GM23248 (cell line): Measurements from ENCODE around the gene UMAD1. TPM values are rescaled to one million over a fixed set of nuclear protein-coding genes. Genes with fewer than 3 reads are reported as not detected.

Experiments used
- DNase-seq: peaks from one replicate; pipeline ENCODE4 v3.0.0-alpha.2; 2015
- H2AFZ ChIP-seq: fragments of 200-600 bp; sonication (generic); 2 replicates; pipeline ENCODE4 v1.6.1; 2016; ENCODE audit warnings: antibody characterized with exemption
- H3F3A ChIP-seq: fragments of 200-600 bp; sonication (generic); 2 replicates; pipeline ENCODE4 v1.6.1; 2016; ENCODE audit warnings: mild to moderate bottlenecking, antibody characterized with exemption, mixed run types; ENCODE audit not compliant: insufficient read depth
- H3K27ac ChIP-seq: fragments of 200-600 bp; sonication (generic); 2 replicates; pipeline ENCODE4 v1.5.1; 2016; ENCODE audit warnings: mild to moderate bottlenecking
- H3K27me3 ChIP-seq: fragments of 200-600 bp; sonication (generic); replicated peaks from 2 replicates; pipeline ENCODE4 v1.6.1; 2016; ENCODE audit warnings: mild to moderate bottlenecking; ENCODE audit not compliant: insufficient read depth
- H3K36me3 ChIP-seq: fragments of 200-600 bp; sonication (generic); 2 replicates; pipeline ENCODE4 v1.6.1; 2016; ENCODE audit warnings: low read depth, mild to moderate bottlenecking
- H3K4me1 ChIP-seq: fragments of 200-600 bp; sonication (generic); 2 replicates; pipeline ENCODE4 v1.6.1; 2016; ENCODE audit warnings: mild to moderate bottlenecking; ENCODE audit not compliant: insufficient read depth
- H3K4me2 ChIP-seq: fragments of 200-600 bp; sonication (generic); one replicate; pipeline ENCODE4 v1.6.1; 2016; ENCODE audit warnings: mild to moderate bottlenecking; ENCODE audit not compliant: unreplicated experiment
- H3K4me3 ChIP-seq: fragments of 200-600 bp; sonication (generic); 2 replicates; pipeline ENCODE4 v1.5.1; 2016; ENCODE audit warnings: mild to moderate bottlenecking
- H3K79me2 ChIP-seq: fragments of 200-600 bp; sonication (generic); 2 replicates; pipeline ENCODE4 v1.6.1; 2016; ENCODE audit warnings: mild to moderate bottlenecking; ENCODE audit not compliant: insufficient read depth
- H3K9ac ChIP-seq: fragments of 200-600 bp; sonication (generic); 2 replicates; pipeline ENCODE4 v1.6.1; 2016; ENCODE audit warnings: mild to moderate bottlenecking
- H3K9me2 ChIP-seq: fragments of 200-600 bp; sonication (generic); 2 replicates; pipeline ENCODE4 v1.6.1; 2016; ENCODE audit warnings: mixed run types, mild to moderate bottlenecking, moderate library complexity; ENCODE audit not compliant: insufficient read depth
- H3K9me3 ChIP-seq: fragments of 200-600 bp; sonication (generic); one replicate; pipeline ENCODE4 v1.6.1; 2017; ENCODE audit warnings: low read depth
- H4K20me1 ChIP-seq: fragments of 200-600 bp; sonication (generic); 2 replicates; pipeline ENCODE4 v1.6.0; 2016; ENCODE audit not compliant: insufficient read depth
- EZH2 ChIP-seq: fragments of 200-600 bp; sonication (generic); IDR thresholded peaks from 2 replicates; pipeline ENCODE4 v1.6.1; 2018; ENCODE audit warnings: antibody characterized with exemption, mild to moderate bottlenecking; ENCODE audit not compliant: insufficient read depth, poor library complexity, severe bottlenecking
- EZH2phosphoT487 ChIP-seq: fragments of 200-600 bp; sonication (generic); IDR thresholded peaks from 2 replicates; pipeline ENCODE4 v1.6.1; 2018; ENCODE audit warnings: antibody characterized with exemption, moderate library complexity, mild to moderate bottlenecking, low read depth; ENCODE audit not compliant: insufficient read depth
- WGBS, 2 experiments: methylation state at CpG; one replicate each; pipeline ENCODE4 v1.1.6; 2015 to 2017; ENCODE audit warnings: low lambda C conversion rate in 2 of 2, low coverage in 1 of 2; ENCODE audit errors: missing lambda C conversion rate in 2 of 2; 5-methylcytosine and 5-hydroxymethylcytosine counted together
- in situ Hi-C: fragments of 300-500 bp; cut with MboI; formaldehyde crosslinking; loops from 2 replicates; pipeline ENCODE4 v1.15.0; 2020
- polyA plus RNA-seq: library from polyadenylated mRNA; unstranded; fragments of >200 nt; fragmentation: Nextera tagmentation; extraction: Ambion mirVana; gene quantifications from 2 replicates; pipeline ENCODE4 v1.2.1, GENCODE V29; 2016
- total RNA-seq: library from RNA; depleted of rRNA; stranded (reverse); fragments of >200 nt; shearing (Covaris generic); gene quantifications from 2 replicates; pipeline ENCODE4 v1.2.3, GENCODE V29; 2014

Gene UMAD1
- total and polyA plus RNA-seq, 2 experiments from 2014 or later = 11.8 to 18.6 TPM

DNA sequence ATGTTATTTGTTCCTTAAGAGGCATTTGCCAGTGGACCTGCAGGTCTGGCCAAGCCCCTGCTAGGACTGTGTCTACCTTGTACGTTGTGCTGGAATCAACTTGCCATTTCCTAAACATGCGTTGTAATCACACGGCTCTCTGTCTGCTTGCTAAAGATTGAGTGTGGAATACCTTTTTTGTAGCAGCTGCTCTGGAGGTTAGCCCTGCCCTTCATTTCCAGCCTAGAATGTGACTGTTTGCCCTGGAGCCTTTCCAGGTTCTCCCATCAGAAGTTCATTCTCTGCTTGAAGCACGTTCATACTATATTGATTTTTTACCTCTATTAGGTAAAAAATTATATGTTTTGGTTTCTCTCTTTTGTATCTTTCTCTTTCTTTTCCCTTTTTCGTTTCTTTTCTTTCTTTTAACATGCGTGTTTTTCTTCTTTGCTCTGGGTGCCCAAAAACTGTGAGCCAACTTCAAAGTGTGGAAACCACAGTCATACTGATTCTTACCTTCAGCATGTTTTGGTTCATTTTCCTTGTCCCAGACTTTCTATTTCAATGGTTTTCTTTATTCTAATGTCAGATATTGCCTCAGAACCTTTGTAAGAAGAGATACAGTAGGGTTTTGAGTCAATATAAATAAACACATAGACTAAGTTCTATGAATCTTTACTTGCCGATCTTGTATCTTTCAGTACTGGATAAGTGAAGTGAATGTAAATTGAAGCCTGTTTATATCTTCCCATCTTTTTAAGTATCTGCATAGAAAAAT is 189.7 kb downstream of the UMAD1 start:
- H3K4me2 ChIP-seq = no peak overlapping the region
- TF ChIP-seq EZH2phosphoT487 = no peak
- TF ChIP-seq EZH2 = no peak
- no peak overlapping the region for H2AFZ ChIP-seq
- no peak overlapping the region for H3K27ac ChIP-seq
- H3K4me3 ChIP-seq = no peak overlapping the region
- WGBS, 2 experiments = 64 to 66% methylated on average over 7 of the region's 7 CpGs
- in situ Hi-C loops = no loop called here
- H3K36me3 ChIP-seq = no peaks in the 10 kb centered on the region
- no peaks in the 10 kb centered on the region for H3K27me3 ChIP-seq
- no peaks in the 10 kb centered on the region for H3K9me3 ChIP-seq
- DNase-seq = no peak
- H3K9me2 ChIP-seq = no peaks in the 10 kb centered on the region
- H3K4me1 ChIP-seq = no peaks in the 10 kb centered on the region
- H4K20me1 ChIP-seq = no peaks in the 10 kb centered on the region
- H3K79me2 ChIP-seq = no peaks in the 10 kb centered on the region
- H3F3A ChIP-seq = no peaks in the 10 kb centered on the region
- H3K9ac ChIP-seq = no peak overlapping the region

DNA sequence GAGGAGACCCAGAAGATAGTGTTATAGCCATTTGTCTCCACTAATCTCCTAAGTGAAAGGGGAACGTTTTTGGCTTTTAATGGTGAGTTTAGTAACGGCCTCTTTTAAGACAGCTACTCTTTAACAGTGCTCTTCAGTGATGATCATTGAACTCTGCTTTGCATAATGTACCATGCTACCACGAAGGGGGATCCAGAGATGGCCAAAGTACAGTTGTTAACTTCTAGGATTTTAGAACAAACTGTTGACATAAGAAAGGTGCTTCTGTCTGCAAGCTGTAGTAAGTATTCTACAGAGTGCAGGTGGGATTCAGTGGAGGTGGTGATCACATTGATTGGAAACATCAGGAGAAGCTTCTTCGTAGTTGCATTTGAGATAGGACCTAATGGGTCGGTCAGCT is 192.0 kb downstream of the UMAD1 start:
- in situ Hi-C loops = no loop called here
- no peak overlapping the region for H3K27ac ChIP-seq
- no peaks in the 10 kb centered on the region for H3F3A ChIP-seq
- no peak overlapping the region for H3K4me2 ChIP-seq
- DNase-seq = no peak
- no peaks in the 10 kb centered on the region for H4K20me1 ChIP-seq
- H3K36me3 ChIP-seq = no peaks in the 10 kb centered on the region
- no peaks in the 10 kb centered on the region for H3K4me1 ChIP-seq
- no peaks in the 10 kb centered on the region for H3K9me3 ChIP-seq
- H3K27me3 ChIP-seq = no peaks in the 10 kb centered on the region
- no peak overlapping the region for H3K9ac ChIP-seq
- H2AFZ ChIP-seq = no peak overlapping the region
- no peak overlapping the region for H3K4me3 ChIP-seq
- H3K9me2 ChIP-seq = no peaks in the 10 kb centered on the region
- TF ChIP-seq EZH2 (no peak), EZH2phosphoT487 (no peak)
- H3K79me2 ChIP-seq = no peaks in the 10 kb centered on the region
- 85 to 90% methylated on average over 5 of the region's 5 CpGs for WGBS, 2 experiments

DNA sequence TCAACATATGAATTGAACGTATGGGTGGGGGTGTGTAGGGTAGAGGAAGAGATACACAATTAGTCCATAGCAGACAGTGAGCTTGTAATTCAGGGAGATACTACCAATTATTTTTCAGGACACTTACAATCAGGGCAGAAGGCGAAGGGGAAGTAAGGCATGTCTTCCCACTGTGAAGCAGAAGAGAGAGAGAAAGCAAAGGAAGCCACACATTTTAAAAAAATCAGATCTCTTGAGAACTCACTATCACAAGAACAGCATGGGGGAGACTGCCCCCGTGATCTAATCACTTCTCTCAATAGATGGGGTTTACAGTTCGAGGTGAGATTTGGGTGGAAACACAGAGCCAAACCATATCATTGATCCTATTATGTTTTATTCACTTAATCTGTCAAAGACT is 194.2 kb downstream of the UMAD1 start:
- TF ChIP-seq EZH2phosphoT487 (no peak), EZH2 (no peak)
- H3K9ac ChIP-seq = no peak overlapping the region
- no peaks in the 10 kb centered on the region for H3K36me3 ChIP-seq
- DNase-seq = no peak
- H3F3A ChIP-seq = no peaks in the 10 kb centered on the region
- H4K20me1 ChIP-seq = no peaks in the 10 kb centered on the region
- H3K4me3 ChIP-seq = no peak overlapping the region
- in situ Hi-C loops = no loop called here
- H3K9me2 ChIP-seq = no peaks in the 10 kb centered on the region
- H3K79me2 ChIP-seq = no peaks in the 10 kb centered on the region
- no peak overlapping the region for H2AFZ ChIP-seq
- H3K4me1 ChIP-seq = no peaks in the 10 kb centered on the region
- H3K27me3 ChIP-seq = no peaks in the 10 kb centered on the region
- no peaks in the 10 kb centered on the region for H3K9me3 ChIP-seq
- no peak overlapping the region for H3K4me2 ChIP-seq
- 85 to 88% methylated on average over 4 of the region's 4 CpGs for WGBS, 2 experiments
- H3K27ac ChIP-seq = no peak overlapping the region

DNA sequence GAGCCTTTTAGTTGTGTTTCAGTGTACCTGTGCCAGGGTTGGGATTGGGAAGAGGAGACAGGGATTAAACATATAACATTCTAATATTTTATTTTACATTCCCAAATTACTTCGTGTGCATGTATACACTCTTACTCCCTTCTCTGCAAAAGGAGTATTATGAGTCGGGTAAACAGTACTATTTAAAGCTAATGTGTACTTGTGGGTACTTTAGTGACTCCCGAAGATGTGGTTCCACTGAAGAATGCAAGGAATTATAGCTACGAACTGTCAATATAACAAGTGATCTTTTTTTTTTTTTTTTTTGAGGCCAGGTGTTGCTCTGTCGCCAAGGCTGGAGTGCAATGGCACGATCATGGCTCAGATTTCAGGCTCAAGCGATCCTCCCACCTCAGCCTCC is 200.5 kb downstream of the UMAD1 start:
- H3K9ac ChIP-seq = no peak overlapping the region
- no peaks in the 10 kb centered on the region for H3K27me3 ChIP-seq
- H3F3A ChIP-seq = no peaks in the 10 kb centered on the region
- H3K9me3 ChIP-seq = no peaks in the 10 kb centered on the region
- H2AFZ ChIP-seq = no peak overlapping the region
- no peaks in the 10 kb centered on the region for H3K36me3 ChIP-seq
- H3K4me3 ChIP-seq = no peak overlapping the region
- no peaks in the 10 kb centered on the region for H4K20me1 ChIP-seq
- H3K79me2 ChIP-seq = no peaks in the 10 kb centered on the region
- 83 to 86% methylated on average over 7 of the region's 7 CpGs for WGBS, 2 experiments
- peaks cover 5% of the 10 kb centered on the region; the same call in 1 of the 2 replicates for H3K4me1 ChIP-seq
- no peak for TF ChIP-seq EZH2phosphoT487
- TF ChIP-seq EZH2 = no peak
- no peak overlapping the region for H3K27ac ChIP-seq
- H3K4me2 ChIP-seq = no peak overlapping the region
- in situ Hi-C loops = no loop called here
- DNase-seq = no peak
- no peaks in the 10 kb centered on the region for H3K9me2 ChIP-seq
